GM12864 (cell line): Measurements from ENCODE around the gene ADI1.

Experiments
- DNase-seq: peaks from one replicate; pipeline ENCODE4 v3.0.0-alpha.2; 2011; ENCODE audit warnings: low read depth
- H3K4me3 ChIP-seq: 2 replicates; pipeline ENCODE4 v1.5.1; 2011; ENCODE audit warnings: mild to moderate bottlenecking, low read depth, low read length, control low read depth
- TF ChIP-seq, protein P1 (sequence below): IDR thresholded peaks from 2 replicates; pipeline ENCODE4 v1.5.1; 2011; ENCODE audit warnings: low read depth, mild to moderate bottlenecking, moderate library complexity, low read length, control low read depth, inconsistent platforms; ENCODE audit errors: missing control alignments

ADI1 gene

GRCh38 chr2:3470856-3471737, 48.2 kb downstream of the ADI1 start:
- TF ChIP-seq, protein P1, sequence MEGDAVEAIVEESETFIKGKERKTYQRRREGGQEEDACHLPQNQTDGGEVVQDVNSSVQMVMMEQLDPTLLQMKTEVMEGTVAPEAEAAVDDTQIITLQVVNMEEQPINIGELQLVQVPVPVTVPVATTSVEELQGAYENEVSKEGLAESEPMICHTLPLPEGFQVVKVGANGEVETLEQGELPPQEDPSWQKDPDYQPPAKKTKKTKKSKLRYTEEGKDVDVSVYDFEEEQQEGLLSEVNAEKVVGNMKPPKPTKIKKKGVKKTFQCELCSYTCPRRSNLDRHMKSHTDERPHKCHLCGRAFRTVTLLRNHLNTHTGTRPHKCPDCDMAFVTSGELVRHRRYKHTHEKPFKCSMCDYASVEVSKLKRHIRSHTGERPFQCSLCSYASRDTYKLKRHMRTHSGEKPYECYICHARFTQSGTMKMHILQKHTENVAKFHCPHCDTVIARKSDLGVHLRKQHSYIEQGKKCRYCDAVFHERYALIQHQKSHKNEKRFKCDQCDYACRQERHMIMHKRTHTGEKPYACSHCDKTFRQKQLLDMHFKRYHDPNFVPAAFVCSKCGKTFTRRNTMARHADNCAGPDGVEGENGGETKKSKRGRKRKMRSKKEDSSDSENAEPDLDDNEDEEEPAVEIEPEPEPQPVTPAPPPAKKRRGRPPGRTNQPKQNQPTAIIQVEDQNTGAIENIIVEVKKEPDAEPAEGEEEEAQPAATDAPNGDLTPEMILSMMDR: no peak
- H3K4me3 ChIP-seq: no peak overlapping the region
- DNase-seq: no peak

DNA sequence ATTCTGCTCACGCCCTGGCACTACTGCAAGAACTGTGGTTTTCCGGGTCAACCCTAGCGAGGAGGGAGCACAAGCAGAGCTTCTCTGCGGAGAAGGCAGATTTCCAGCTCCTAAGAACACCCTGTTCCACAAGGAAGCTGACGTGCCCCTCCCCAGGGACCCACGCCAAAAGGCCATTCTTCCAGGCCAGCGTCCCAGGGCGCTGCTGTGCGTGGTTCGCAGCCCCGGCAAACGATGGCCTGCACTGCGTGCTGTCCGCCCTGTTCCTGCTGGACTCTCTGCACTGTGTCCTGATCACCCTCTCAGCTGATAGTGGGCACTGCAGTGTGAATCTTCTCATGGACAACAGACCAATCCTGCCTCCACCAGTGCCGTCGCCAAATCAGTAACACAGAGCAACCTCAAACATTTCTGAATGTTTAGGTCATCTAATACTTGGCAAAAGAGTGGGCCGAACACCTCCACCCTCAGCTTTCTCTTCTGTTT, 49.1 kb downstream of the ADI1 start:
- no peak overlapping the region for H3K4me3 ChIP-seq
- TF ChIP-seq, protein P1: no peak
- no peak for DNase-seq

GRCh38 chr2:3469486-3469885, 49.8 kb downstream of the ADI1 start:
- no peak for DNase-seq
- H3K4me3 ChIP-seq: no peak overlapping the region
- TF ChIP-seq, protein P1: no peak

GRCh38 chr2:3468296-3468988, 50.9 kb downstream of the ADI1 start:
- TF ChIP-seq, protein P1: no peak
- no peak overlapping the region for H3K4me3 ChIP-seq
- no peak for DNase-seq

DNA sequence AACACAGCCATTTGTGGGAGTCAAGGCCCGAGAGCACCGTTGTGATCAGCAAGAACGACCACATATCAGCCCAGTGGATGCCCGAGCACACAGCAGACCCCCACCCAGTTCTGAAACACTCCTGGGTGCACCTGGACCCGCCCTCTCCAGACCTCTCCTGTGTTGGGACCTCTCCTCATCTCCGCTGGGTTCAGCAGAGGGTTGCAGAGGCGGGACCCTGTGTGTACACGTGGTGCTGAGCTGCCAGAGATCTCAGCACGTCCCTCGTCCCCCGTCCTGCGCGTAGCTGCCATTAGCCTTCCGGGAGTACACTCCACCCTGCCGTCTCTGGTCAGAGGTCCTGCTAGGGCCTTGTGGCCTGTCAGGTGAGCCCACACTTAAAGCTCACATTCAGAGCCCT, 51.7 kb downstream of the ADI1 start:
- DNase-seq: no peak
- H3K4me3 ChIP-seq: no peak overlapping the region
- TF ChIP-seq, protein P1: no peak

DNA sequence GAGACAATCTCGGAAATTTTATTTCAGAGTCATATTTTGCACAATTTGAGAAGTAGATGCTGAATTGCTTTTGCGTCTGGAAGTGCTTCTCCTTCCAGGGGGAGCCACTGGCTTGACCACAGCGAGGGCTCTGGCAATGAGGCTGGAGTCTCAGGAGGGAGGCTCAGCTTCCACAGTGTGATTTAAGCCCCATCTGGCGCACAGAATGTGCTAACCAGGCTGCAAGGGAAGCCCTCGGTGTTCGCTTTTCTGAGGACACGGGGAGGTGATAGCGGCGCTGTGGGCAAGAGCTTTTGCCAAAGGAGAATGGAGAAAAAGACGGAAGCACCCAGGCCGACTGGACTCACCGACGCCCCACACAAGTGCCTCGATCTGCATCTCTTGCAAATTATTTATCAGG, 52.4 kb downstream of the ADI1 start:
- no peak overlapping the region for H3K4me3 ChIP-seq
- no peak for DNase-seq
- TF ChIP-seq, protein P1: no peak

GRCh38 chr2:3466482-3466863, 52.9 kb downstream of the ADI1 start:
- DNase-seq: no peak
- H3K4me3 ChIP-seq: no peak overlapping the region
- TF ChIP-seq, protein P1: no peak
